ENCODE results near the gene UCK2.

- no peak for TF ChIP-seq PATZ1 (CRISPR knock-in tag; IDR thresholded peaks at IDR 0.05; ENCODE audit: borderline replicate concordance)
- no peak for TF ChIP-seq CREB5 (CRISPR knock-in tag; IDR thresholded peaks at IDR 0.05; ENCODE audit: low read depth)
- TF ChIP-seq ARNTL (CRISPR knock-in tag; IDR thresholded peaks at IDR 0.05; ENCODE audit: borderline replicate concordance, low read depth), result no peak
- no peak for TF ChIP-seq RARB (CRISPR knock-in tag; IDR thresholded peaks at IDR 0.05)
- TF ChIP-seq OSR1 (CRISPR knock-in tag; IDR thresholded peaks at IDR 0.05), result no peak
- no peak for TF ChIP-seq GLIS3 (CRISPR knock-in tag; IDR thresholded peaks at IDR 0.05)
- no peak for TF ChIP-seq TOX (CRISPR knock-in tag; IDR thresholded peaks at IDR 0.05; ENCODE audit: borderline replicate concordance)
Measured at GRCh38 chr1:165869343-165869742, 41.9 kb downstream of the UCK2 start.
